CD14-positive monocyte (primary cell): ENCODE measurements around the gene VWA5B1. TPM values are rescaled to one million over a fixed set of nuclear protein-coding genes. Genes with fewer than 3 reads are reported as not detected.

Source experiments
- DNase-seq, 3 donors: peaks; one replicate each; pipeline ENCODE4 v3.0.0-alpha.2; 2011 to 2022
- H2AFZ ChIP-seq: 2 replicates; pipeline ENCODE4 v1.6.0; 2012; ENCODE audit warnings: mild to moderate bottlenecking, low read depth, low read length, inconsistent platforms; ENCODE audit not compliant: insufficient read depth, poor library complexity, severe bottlenecking
- H3K27ac ChIP-seq, 2 donors: 1 replicate in 1 of 2; 2 replicates in 1 of 2; pipeline ENCODE4 v1.5.1; 2012 to 2013; ENCODE audit warnings: low read length in 2 of 2, control low read depth in 1 of 2, inconsistent platforms in 1 of 2, low read depth in 1 of 2, mild to moderate bottlenecking in 1 of 2
- H3K27me3 ChIP-seq, 2 donors: one replicate each; pipeline versions ENCODE4 v1.6.0 to v1.6.1; 2011 to 2013; ENCODE audit warnings: low read length in 2 of 2; ENCODE audit not compliant: control insufficient read depth in 2 of 2, insufficient read depth in 2 of 2
- H3K36me3 ChIP-seq, 2 donors: replicated peaks in 1 of 2; 1 replicate in 1 of 2; 2 replicates in 1 of 2; pipeline versions ENCODE4 v1.5.1 to v1.6.1; 2012 to 2013; ENCODE audit warnings: low read length in 2 of 2, control low read depth in 1 of 2, inconsistent platforms in 1 of 2, mild to moderate bottlenecking in 1 of 2; ENCODE audit not compliant: insufficient read depth in 2 of 2, control insufficient read depth in 1 of 2
- H3K4me1 ChIP-seq, 2 donors: 1 replicate in 1 of 2; 2 replicates in 1 of 2; pipeline versions ENCODE4 v1.5.1 to v1.6.1; 2012 to 2013; ENCODE audit warnings: low read length in 2 of 2, control low read depth in 1 of 2, inconsistent platforms in 1 of 2, mild to moderate bottlenecking in 1 of 2, moderate library complexity in 1 of 2; ENCODE audit not compliant: insufficient read depth in 2 of 2, control insufficient read depth in 1 of 2
- H3K4me2 ChIP-seq: replicated peaks from 2 replicates; pipeline ENCODE3; 2012; ENCODE audit warnings: low read length, moderate library complexity, mild to moderate bottlenecking; ENCODE audit not compliant: poor library complexity, severe bottlenecking; ENCODE audit errors: extremely low read depth
- H3K4me3 ChIP-seq, 3 experiments: fragments of 200-600 bp in 1 of 3; sonication (generic) in 1 of 3; replicated peaks in 1 of 3; 1 replicate in 2 of 3; 2 replicates in 1 of 3; pipeline ENCODE4 v1.5.1; 2011 to 2013; ENCODE audit warnings: low read length in 3 of 3, mild to moderate bottlenecking in 3 of 3, control low read depth in 2 of 3, low read depth in 2 of 3, inconsistent platforms in 1 of 3, moderate library complexity in 1 of 3
- H3K79me2 ChIP-seq: 2 replicates; pipeline ENCODE4 v1.6.0; 2012; ENCODE audit warnings: mild to moderate bottlenecking, control low read depth, inconsistent platforms, low read length, moderate library complexity; ENCODE audit not compliant: insufficient read depth
- H3K9ac ChIP-seq: 2 replicates; pipeline ENCODE4 v1.6.0; 2017; ENCODE audit warnings: low read length, mild to moderate bottlenecking; ENCODE audit not compliant: insufficient read depth, poor library complexity, severe bottlenecking
- H3K9me3 ChIP-seq, 2 donors: replicated peaks in 1 of 2; 1 replicate in 1 of 2; 2 replicates in 1 of 2; pipeline versions ENCODE4 v1.5.1 to v1.6.1; 2012 to 2013; ENCODE audit warnings: low read length in 2 of 2, control low read depth in 1 of 2; ENCODE audit not compliant: control insufficient read depth in 1 of 2, insufficient read depth in 1 of 2
- H4K20me1 ChIP-seq: 2 replicates; pipeline ENCODE4 v1.6.0; 2012; ENCODE audit warnings: mild to moderate bottlenecking, low read length, control low read depth, moderate library complexity; ENCODE audit not compliant: insufficient read depth
- H3K27ac Mint-ChIP-seq, 7 donors: one replicate each; pipeline ENCODE4 v1.8.0; 2020; ENCODE audit warnings: mild to moderate bottlenecking in 7 of 7, mixed read lengths in 7 of 7, moderate library complexity in 6 of 7, inconsistent platforms in 2 of 7
- H3K27me3 Mint-ChIP-seq, 3 donors: one replicate each; pipeline ENCODE4 v1.8.0; 2021 to 2022; ENCODE audit warnings: low read depth in 3 of 3, mild to moderate bottlenecking in 3 of 3, mixed read lengths in 3 of 3, moderate library complexity in 3 of 3, inconsistent platforms in 1 of 3
- H3K36me3 Mint-ChIP-seq, 2 donors: one replicate each; pipeline ENCODE4 v1.8.0; 2020; ENCODE audit warnings: mixed read lengths in 2 of 2, inconsistent platforms in 1 of 2, mild to moderate bottlenecking in 1 of 2
- H3K4me1 Mint-ChIP-seq: one replicate; pipeline ENCODE4 v1.8.0; 2020; ENCODE audit warnings: mild to moderate bottlenecking, mixed read lengths
- H3K4me3 Mint-ChIP-seq, 2 donors: one replicate each; pipeline ENCODE4 v1.8.0; 2020; ENCODE audit warnings: mild to moderate bottlenecking in 2 of 2, mixed read lengths in 2 of 2, moderate library complexity in 1 of 2
- H3K9me3 Mint-ChIP-seq, 7 donors: one replicate each; pipeline ENCODE4 v1.8.0; 2020 to 2022; ENCODE audit warnings: mixed read lengths in 7 of 7, mild to moderate bottlenecking in 6 of 7, moderate library complexity in 6 of 7, inconsistent platforms in 2 of 7
- WGBS: methylation state at CpG from one replicate; pipeline ENCODE4 v1.1.5; 2013; ENCODE audit warnings: missing lambda C conversion rate; ENCODE audit not compliant: insufficient coverage; 5-methylcytosine and 5-hydroxymethylcytosine counted together
- intact Hi-C, 2 donors: fragments of 100-400 bp; cut with micrococcal nuclease; formaldehyde crosslinking; loops; one replicate each; pipeline versions ENCODE4 v1.15.0 to v1.15.1; 2023
- polyA plus RNA-seq, 3 donors: library from polyadenylated mRNA; depleted of rRNA in 1 of 3; unstranded in 2 of 3; stranded (reverse) in 1 of 3; fragments of 300-500 nt in 2 of 3; fragments of >200 nt in 1 of 3; fragmentation: Illumina TruSeq in 2 of 3; gene quantifications; 1 replicate in 2 of 3; 2 replicates in 1 of 3; pipeline ENCODE4 v1.2.3, GENCODE V29; 2012 to 2021
- TF ChIP-seq, protein P1 (sequence below): fragments of 200-600 bp; IDR thresholded peaks from one replicate; pipeline ENCODE4 v1.8.0; 2022; ENCODE audit warnings: antibody characterized with exemption, mild to moderate bottlenecking

VWA5B1 gene
- polyA plus RNA-seq, 3 donors = not detected

DNA sequence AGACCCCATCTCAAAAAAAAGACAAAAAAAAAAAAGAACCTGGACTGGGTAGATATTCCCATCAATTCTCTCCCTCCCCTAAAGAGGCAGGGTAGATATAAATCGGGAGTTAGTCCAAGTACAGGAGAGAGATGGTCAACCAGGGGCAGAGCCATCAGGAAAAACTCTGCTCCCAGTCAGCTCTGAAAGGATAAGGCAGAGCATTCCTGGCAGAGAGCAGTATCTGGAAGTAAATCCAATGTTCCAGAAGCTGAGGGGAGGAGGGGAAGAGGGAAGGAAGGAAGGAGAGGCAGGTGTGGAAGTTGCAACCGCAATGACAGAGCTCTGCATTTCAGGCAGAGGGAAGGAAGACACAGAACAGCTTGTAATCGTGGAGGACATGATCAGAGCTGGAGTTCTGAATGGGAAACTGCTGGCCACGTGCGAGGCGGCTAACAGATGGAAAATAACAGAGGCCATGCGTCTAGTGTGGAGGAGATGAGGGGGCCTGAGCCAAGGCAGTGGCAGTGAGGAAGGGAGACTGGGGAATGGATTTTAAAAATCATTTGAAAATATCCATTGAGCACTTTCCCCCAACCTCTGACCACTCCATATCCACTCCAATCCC, 15.3 kb upstream of the VWA5B1 start:
- Mint-ChIP-seq H3K27me3 (peaks cover 1 to 8% (median 7%) of the 10 kb centered on the region in 3 donors), H3K36me3 (no peaks in the 10 kb centered on the region), H3K27ac (no peak overlapping the region), H3K4me3 (no peak overlapping the region), H3K4me1 (no peaks in the 10 kb centered on the region), H3K9me3 (peaks cover 0 to 5% (median 0%) of the 10 kb centered on the region in 7 donors)
- 61% methylated on average over 5 of the region's 7 CpGs for WGBS
- intact Hi-C loops = no loop called here
- no peaks in the 10 kb centered on the region for H3K36me3 ChIP-seq
- no peak overlapping the region for H3K27ac ChIP-seq
- no peaks in the 10 kb centered on the region for H3K27me3 ChIP-seq
- no peak overlapping the region for H3K4me2 ChIP-seq
- no peak for DNase-seq
- H3K9me3 ChIP-seq = no peaks in the 10 kb centered on the region
- no peaks in the 10 kb centered on the region for H3K79me2 ChIP-seq
- TF ChIP-seq, protein P1, sequence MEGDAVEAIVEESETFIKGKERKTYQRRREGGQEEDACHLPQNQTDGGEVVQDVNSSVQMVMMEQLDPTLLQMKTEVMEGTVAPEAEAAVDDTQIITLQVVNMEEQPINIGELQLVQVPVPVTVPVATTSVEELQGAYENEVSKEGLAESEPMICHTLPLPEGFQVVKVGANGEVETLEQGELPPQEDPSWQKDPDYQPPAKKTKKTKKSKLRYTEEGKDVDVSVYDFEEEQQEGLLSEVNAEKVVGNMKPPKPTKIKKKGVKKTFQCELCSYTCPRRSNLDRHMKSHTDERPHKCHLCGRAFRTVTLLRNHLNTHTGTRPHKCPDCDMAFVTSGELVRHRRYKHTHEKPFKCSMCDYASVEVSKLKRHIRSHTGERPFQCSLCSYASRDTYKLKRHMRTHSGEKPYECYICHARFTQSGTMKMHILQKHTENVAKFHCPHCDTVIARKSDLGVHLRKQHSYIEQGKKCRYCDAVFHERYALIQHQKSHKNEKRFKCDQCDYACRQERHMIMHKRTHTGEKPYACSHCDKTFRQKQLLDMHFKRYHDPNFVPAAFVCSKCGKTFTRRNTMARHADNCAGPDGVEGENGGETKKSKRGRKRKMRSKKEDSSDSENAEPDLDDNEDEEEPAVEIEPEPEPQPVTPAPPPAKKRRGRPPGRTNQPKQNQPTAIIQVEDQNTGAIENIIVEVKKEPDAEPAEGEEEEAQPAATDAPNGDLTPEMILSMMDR = no peak
- H2AFZ ChIP-seq = no peak overlapping the region
- H3K4me1 ChIP-seq = no peaks in the 10 kb centered on the region
- H3K9ac ChIP-seq = no peak overlapping the region
- H4K20me1 ChIP-seq = no peaks in the 10 kb centered on the region
- no peak overlapping the region for H3K4me3 ChIP-seq

DNA sequence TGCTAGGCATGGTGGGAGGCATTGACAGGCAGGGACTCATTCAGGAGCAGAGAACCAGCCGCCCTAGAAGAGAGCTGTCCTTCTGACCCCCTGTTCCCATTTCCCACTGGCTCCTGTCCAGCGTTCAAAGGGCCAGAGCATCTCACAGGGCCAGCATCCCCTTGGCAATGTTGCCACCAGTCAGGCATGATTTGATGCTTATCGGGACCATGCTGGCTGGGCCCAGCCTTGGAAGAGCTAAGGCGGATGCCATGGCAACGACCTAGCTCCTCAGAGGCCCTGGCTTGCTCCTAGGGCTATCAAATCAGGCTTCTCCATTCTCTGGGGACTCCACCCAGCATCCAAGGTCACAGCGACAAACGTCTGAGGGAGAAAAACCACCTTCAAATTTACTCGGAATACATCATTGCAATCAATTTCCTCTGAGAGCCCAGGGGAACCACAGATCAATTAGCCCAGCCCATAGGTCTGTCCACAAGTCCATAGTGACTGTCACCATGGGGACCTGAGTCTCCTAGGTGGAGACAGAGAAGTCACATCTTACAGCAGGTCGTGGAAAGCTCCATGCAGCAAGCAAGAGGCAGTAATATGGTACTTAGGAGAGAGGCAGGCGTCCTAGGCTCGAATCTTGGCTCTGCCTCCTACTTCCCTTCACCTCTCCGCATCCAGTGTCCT, 14.1 kb upstream of the VWA5B1 start:
- no peak overlapping the region for H3K27ac ChIP-seq
- no peak overlapping the region for H3K4me3 Mint-ChIP-seq

More for the DNA sequence above, 14.1 kb upstream of the VWA5B1 start:
- peaks cover 4 to 10% (median 9%) of the 10 kb centered on the region in 3 donors for H3K27me3 Mint-ChIP-seq
- Histone ChIP-seq H4K20me1 (no peaks in the 10 kb centered on the region), H3K9me3 (no peaks in the 10 kb centered on the region), H3K9ac (no peak overlapping the region), H3K4me2 (no peak overlapping the region), H3K4me1 (no peaks in the 10 kb centered on the region), H3K79me2 (no peaks in the 10 kb centered on the region), H3K27me3 (no peaks in the 10 kb centered on the region), H3K4me3 (no peak overlapping the region), H2AFZ (no peak overlapping the region), H3K36me3 (no peaks in the 10 kb centered on the region)
- no peak overlapping the region for H3K27ac Mint-ChIP-seq
- H3K9me3 Mint-ChIP-seq = peaks cover 0 to 2% (median 0%) of the 10 kb centered on the region in 7 donors
- WGBS = 88% methylated on average over 12 of the region's 12 CpGs
- TF ChIP-seq, protein P1 = no peak
- no peaks in the 10 kb centered on the region for H3K4me1 Mint-ChIP-seq
- intact Hi-C loops = no loop called here
- H3K36me3 Mint-ChIP-seq = no peaks in the 10 kb centered on the region
- DNase-seq = no peak
